Measurements from ENCODE around the gene MAGOH.

- no peak for TF ChIP-seq CTCF (IDR thresholded peaks at IDR 0.05)
- no peak for TF ChIP-seq POLR2A (IDR thresholded peaks at IDR 0.05)
Measured at GRCh38 chr1:53275566-53275965, 37.2 kb upstream of the MAGOH start.

All from Peyer's patch (tissue), 4 donors.